Endothelial cell of umbilical vein (primary cell): Measurements from ENCODE around the gene GDF2.

Source experiments
- EZH2 ChIP-seq: IDR thresholded peaks from 2 replicates; pipeline ENCODE4 v1.6.1; 2012; ENCODE audit warnings: borderline replicate concordance, low read depth, mild to moderate bottlenecking, moderate library complexity, low read length, inconsistent platforms; ENCODE audit not compliant: severe bottlenecking
- FOS ChIP-seq: IDR thresholded peaks from 2 replicates; pipeline ENCODE4 v1.6.1; 2011; ENCODE audit warnings: mild to moderate bottlenecking, low read length, moderate library complexity, borderline replicate concordance; ENCODE audit not compliant: insufficient read depth
- JUN ChIP-seq: IDR thresholded peaks from 2 replicates; pipeline ENCODE4 v1.6.1; 2011; ENCODE audit warnings: borderline replicate concordance, low read depth; ENCODE audit not compliant: insufficient read length, insufficient read depth
- MAX ChIP-seq: IDR thresholded peaks from 2 replicates; pipeline ENCODE4 v1.6.1; 2011; ENCODE audit not compliant: insufficient read depth, insufficient read length
- MYC ChIP-seq: IDR thresholded peaks from one replicate; pipeline ENCODE4 v1.6.1; 2011; ENCODE audit warnings: mild to moderate bottlenecking, low read depth, low read length
- POLR2A ChIP-seq: IDR thresholded peaks from 2 replicates; pipeline ENCODE4 v1.6.1; 2012; ENCODE audit warnings: low read depth, mild to moderate bottlenecking, control low read depth, low read length
- POLR2AphosphoS5 ChIP-seq: IDR thresholded peaks from 2 replicates; pipeline ENCODE4 v1.6.1; 2012; ENCODE audit warnings: low read depth, mild to moderate bottlenecking, control low read depth, low read length, moderate library complexity; ENCODE audit not compliant: insufficient read depth
- TF ChIP-seq, protein P1 (sequence below), 2 donors: IDR thresholded peaks; 1 replicate in 1 of 2; 2 replicates in 1 of 2; pipeline ENCODE4 v1.5.1; 2011; ENCODE audit warnings: low read length in 2 of 2, mild to moderate bottlenecking in 2 of 2, moderate library complexity in 2 of 2, control low read depth in 1 of 2, inconsistent platforms in 1 of 2, low read depth in 1 of 2; ENCODE audit not compliant: insufficient read depth in 1 of 2; ENCODE audit errors: extremely low read depth in 1 of 2

DNA sequence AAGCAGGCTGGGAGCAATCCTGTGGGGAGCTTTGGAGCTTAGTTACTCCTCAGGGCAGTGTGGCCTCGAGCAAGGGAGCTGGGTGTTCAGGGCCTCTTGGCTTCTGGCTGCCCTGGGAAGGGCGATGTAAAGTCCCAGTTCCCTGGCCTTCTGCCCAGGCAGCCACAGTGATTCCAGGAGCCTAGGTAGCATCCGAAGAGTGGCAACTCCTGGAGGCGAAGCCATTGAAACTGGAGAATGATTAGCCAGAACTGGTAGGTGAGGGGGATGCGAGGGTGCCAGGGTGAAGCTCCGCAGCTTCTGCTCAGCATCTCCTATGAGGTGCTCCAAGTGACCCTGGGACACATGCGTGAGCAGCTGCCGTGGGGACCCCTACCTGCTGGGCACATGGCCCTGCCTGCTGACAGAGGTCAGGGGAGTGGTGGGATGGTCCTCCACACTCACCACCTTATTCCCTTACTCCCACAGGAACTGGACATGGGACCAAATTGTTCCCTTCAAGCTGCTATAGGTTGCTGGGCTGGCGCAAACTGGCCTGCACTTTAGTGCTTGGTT is 7.8 kb upstream of the GDF2 start:
- no peak for TF ChIP-seq POLR2AphosphoS5
- TF ChIP-seq, protein P1, sequence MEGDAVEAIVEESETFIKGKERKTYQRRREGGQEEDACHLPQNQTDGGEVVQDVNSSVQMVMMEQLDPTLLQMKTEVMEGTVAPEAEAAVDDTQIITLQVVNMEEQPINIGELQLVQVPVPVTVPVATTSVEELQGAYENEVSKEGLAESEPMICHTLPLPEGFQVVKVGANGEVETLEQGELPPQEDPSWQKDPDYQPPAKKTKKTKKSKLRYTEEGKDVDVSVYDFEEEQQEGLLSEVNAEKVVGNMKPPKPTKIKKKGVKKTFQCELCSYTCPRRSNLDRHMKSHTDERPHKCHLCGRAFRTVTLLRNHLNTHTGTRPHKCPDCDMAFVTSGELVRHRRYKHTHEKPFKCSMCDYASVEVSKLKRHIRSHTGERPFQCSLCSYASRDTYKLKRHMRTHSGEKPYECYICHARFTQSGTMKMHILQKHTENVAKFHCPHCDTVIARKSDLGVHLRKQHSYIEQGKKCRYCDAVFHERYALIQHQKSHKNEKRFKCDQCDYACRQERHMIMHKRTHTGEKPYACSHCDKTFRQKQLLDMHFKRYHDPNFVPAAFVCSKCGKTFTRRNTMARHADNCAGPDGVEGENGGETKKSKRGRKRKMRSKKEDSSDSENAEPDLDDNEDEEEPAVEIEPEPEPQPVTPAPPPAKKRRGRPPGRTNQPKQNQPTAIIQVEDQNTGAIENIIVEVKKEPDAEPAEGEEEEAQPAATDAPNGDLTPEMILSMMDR (IDR thresholded peaks at IDR 0.05; ENCODE audit: extremely low read depth in 1 of 2, insufficient read depth in 1 of 2, low read depth in 1 of 2, low read length in 2 of 2), result no peak
- TF ChIP-seq POLR2A, result no peak
- TF ChIP-seq JUN, result no peak
- no peak for TF ChIP-seq EZH2
- no peak for TF ChIP-seq FOS
- TF ChIP-seq MAX, result no peak
- no peak for TF ChIP-seq MYC
